Small intestine (tissue), 7 donors: ENCODE results near the gene STUM. TPM values are rescaled to one million over a fixed set of nuclear protein-coding genes. Genes with fewer than 3 reads are reported as not detected.
A peak's percentile ranks its signal among the peaks of the same experiment; 100 is the strongest.

ENCODE experiments used
- DNase-seq, 2 donors: peaks; one replicate each; pipeline versions ENCODE4 v3.0.0 to v3.0.0-alpha.2; 2013
- FAIRE-seq: peaks from 2 replicates; lab custom pipeline; 2012; peaks lifted over from hg19 to GRCh38; lab: Jason Lieb, UNC
- H3K27ac ChIP-seq, 3 donors: one replicate each; pipeline ENCODE4 v1.5.1; 2013; ENCODE audit warnings: low read length in 2 of 3, mild to moderate bottlenecking in 2 of 3, control low read depth in 1 of 3, inconsistent platforms in 1 of 3, low read depth in 1 of 3, moderate library complexity in 1 of 3
- H3K27me3 ChIP-seq, 3 donors: one replicate each; pipeline ENCODE4 v1.6.1; 2013; ENCODE audit warnings: low read length in 3 of 3, inconsistent platforms in 1 of 3; ENCODE audit not compliant: control insufficient read depth in 3 of 3, insufficient read depth in 3 of 3
- H3K36me3 ChIP-seq, 3 donors: one replicate each; pipeline ENCODE4 v1.6.1; 2013; ENCODE audit warnings: low read length in 3 of 3, inconsistent platforms in 1 of 3, low read depth in 1 of 3, mild to moderate bottlenecking in 1 of 3, moderate library complexity in 1 of 3; ENCODE audit not compliant: control insufficient read depth in 3 of 3, insufficient read depth in 2 of 3
- H3K4me1 ChIP-seq, 3 donors: one replicate each; pipeline ENCODE4 v1.6.1; 2013; ENCODE audit warnings: low read length in 2 of 3, inconsistent platforms in 1 of 3, low read depth in 1 of 3, mild to moderate bottlenecking in 1 of 3, moderate library complexity in 1 of 3; ENCODE audit not compliant: control insufficient read depth in 3 of 3, insufficient read depth in 2 of 3
- H3K4me3 ChIP-seq, 3 donors: one replicate each; pipeline ENCODE4 v1.5.1; 2013; ENCODE audit warnings: low read length in 3 of 3, control low read depth in 1 of 3, inconsistent platforms in 1 of 3, low read depth in 1 of 3, mild to moderate bottlenecking in 1 of 3, moderate library complexity in 1 of 3
- H3K9me3 ChIP-seq, 2 donors: one replicate each; pipeline ENCODE4 v1.6.1; 2013; ENCODE audit warnings: low read depth in 1 of 2, low read length in 1 of 2; ENCODE audit not compliant: control insufficient read depth in 2 of 2, insufficient read depth in 1 of 2
- WGBS, 3 donors: extraction: QIAGEN DNeasy Blood & Tissue Kit; methylation state at CpG; one replicate each; pipeline ENCODE4 v1.1.7; 2013; 5-methylcytosine and 5-hydroxymethylcytosine counted together
- polyA plus RNA-seq, 4 donors: library from polyadenylated mRNA; stranded (reverse) in 3 of 4; unstranded in 1 of 4; fragments of 200-250 nt in 3 of 4; fragments of 120-200 nt in 1 of 4; gene quantifications; one replicate each; pipeline versions ENCODE4 v1.2.1 to v1.2.3, GENCODE V29; 2013
- donor health status: healthy with polysubstance abuse.
- donor health status: control.
- donor health status: control.
- donor health status: Bipolar disorder and iron deficiency.
- donor health status: healthy.

The STUM gene
- polyA plus RNA-seq, 4 donors: under 0.01 to 9.6 (median 0.55) TPM

GRCh38 chr1:226619031-226619430 is 70.5 kb downstream of the STUM start:
- DNase-seq: no peak
- Histone ChIP-seq H3K27ac (no peak overlapping the region), H3K9me3 (peaks cover 0 to 4% of the 10 kb centered on the region in 2 donors), H3K36me3 (no peaks in the 10 kb centered on the region), H3K4me1 (no peaks in the 10 kb centered on the region), H3K4me3 (no peak overlapping the region), H3K27me3 (peaks cover 0 to 2% (median 0%) of the 10 kb centered on the region in 3 donors)
- FAIRE-seq: no peak
- 89 to 98% (median 92%) methylated on average over 7 of the region's 7 CpGs for WGBS, 3 donors

GRCh38 chr1:226622012-226622411 is 73.4 kb downstream of the STUM start:
- Histone ChIP-seq H3K4me1 (no peaks in the 10 kb centered on the region), H3K9me3 (peaks cover 0 to 23% of the 10 kb centered on the region in 2 donors), H3K4me3 (no peak overlapping the region), H3K27me3 (peaks cover 0 to 2% (median 0%) of the 10 kb centered on the region in 3 donors), H3K36me3 (no peaks in the 10 kb centered on the region), H3K27ac (no peak overlapping the region)
- no peak for FAIRE-seq
- DNase-seq: no peak

GRCh38 chr1:226624526-226624925 is 76.0 kb downstream of the STUM start:
- Histone ChIP-seq H3K27me3 (no peaks in the 10 kb centered on the region), H3K9me3 (peaks cover 0 to 28% of the 10 kb centered on the region in 2 donors), H3K4me1 (no peaks in the 10 kb centered on the region), H3K27ac (no peak overlapping the region), H3K4me3 (no peak overlapping the region), H3K36me3 (peaks cover 0 to 4% (median 0%) of the 10 kb centered on the region in 3 donors)
- FAIRE-seq (no peak), DNase-seq (no peak)
- WGBS, 3 donors: 92 to 97% (median 95%) methylated on average over 5 of the region's 5 CpGs

DNA sequence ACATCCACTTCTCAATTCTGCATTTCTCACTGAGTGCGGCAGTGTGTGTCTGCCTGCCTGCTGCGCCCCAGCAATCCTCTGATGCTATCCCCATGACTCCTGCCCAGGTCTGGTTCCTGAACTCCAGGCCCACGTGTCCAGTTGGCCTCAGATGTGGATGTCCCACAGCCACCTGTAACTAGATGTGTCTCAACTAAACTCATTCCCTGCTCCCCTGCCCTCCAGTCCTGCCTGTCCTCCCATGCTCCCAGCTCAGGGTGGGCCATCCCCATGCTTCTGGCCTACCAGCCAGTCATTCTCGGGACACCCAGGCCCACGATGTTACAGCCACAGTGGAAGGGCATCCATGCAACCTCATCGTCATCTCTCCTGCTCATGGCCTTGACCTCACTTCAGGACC is 76.8 kb downstream of the STUM start:
- no peak for FAIRE-seq
- Histone ChIP-seq H3K9me3 (peaks cover 0 to 28% of the 10 kb centered on the region in 2 donors), H3K36me3 (peaks cover 0 to 9% (median 0%) of the 10 kb centered on the region in 3 donors), H3K4me3 (no peak overlapping the region), H3K27me3 (no peaks in the 10 kb centered on the region), H3K27ac (no peak overlapping the region), H3K4me1 (no peaks in the 10 kb centered on the region)
- 89 to 95% (median 90%) methylated on average over 6 of the region's 6 CpGs for WGBS, 3 donors
- no peak for DNase-seq

DNA sequence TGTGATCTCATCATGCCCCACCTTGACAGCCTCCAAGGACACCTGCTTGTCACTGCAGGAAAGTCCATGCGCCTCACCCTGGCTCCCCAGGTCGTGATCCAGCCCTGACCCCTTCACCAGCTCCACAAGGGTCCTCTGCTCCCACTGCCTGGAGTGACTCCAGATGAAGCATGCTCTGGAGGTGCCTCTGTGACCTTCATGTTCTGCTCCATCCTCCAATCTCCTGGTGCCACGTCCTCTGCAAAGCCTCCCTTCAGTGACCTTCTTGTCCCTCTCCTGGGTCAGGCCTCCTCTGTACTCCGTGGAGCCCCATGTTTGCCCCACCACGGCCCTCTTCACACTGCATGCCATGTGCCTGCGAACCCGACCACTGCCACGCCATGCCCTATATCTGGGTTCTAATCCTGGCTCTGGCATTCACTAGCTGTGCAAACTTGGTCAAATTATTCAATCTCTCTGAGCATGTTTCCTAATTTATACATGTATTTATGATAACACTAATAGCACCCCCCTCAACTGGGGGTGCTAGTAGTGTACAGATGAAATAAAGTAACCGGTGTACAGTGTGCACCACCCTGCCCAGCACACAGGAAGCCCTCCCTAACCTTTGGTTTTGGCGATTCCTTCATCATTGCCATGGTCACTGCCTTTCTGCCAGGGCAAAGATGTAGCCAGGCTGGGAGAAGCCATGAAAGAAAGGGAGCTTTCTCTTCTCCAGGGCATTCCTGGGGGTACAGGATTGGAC is 77.4 kb downstream of the STUM start:
- FAIRE-seq (no peak), DNase-seq (no peak)
- Histone ChIP-seq H3K27me3 (no peaks in the 10 kb centered on the region), H3K4me1 (no peaks in the 10 kb centered on the region), H3K9me3 (peaks cover 0 to 28% of the 10 kb centered on the region in 2 donors), H3K4me3 (no peak overlapping the region), H3K36me3 (peaks cover 0 to 11% (median 0%) of the 10 kb centered on the region in 3 donors), H3K27ac (no peak overlapping the region)
- WGBS, 3 donors: 80 to 85% (median 80%) methylated on average over 10 of the region's 10 CpGs

- FAIRE-seq (no peak), DNase-seq (peak; percentile 14 to 35)
- H3K36me3 ChIP-seq: peaks cover 0 to 16% (median 0%) of the 10 kb centered on the region in 3 donors
- H3K27me3 ChIP-seq: no peaks in the 10 kb centered on the region
- H3K9me3 ChIP-seq: peaks cover 0 to 28% of the 10 kb centered on the region in 2 donors
- WGBS, 3 donors: 14 to 60% (median 42%) methylated on average over 11 of the region's 11 CpGs
- no peak overlapping the region for H3K27ac ChIP-seq
- H3K4me3 ChIP-seq: no peak overlapping the region
- no peaks in the 10 kb centered on the region for H3K4me1 ChIP-seq
These were observed 78.0 kb downstream of the STUM start for GRCh38 chr1:226626577-226626956.

- WGBS, 3 donors: 51 to 82% (median 60%) methylated on average over 6 of the region's 6 CpGs
- DNase-seq (peak; percentile 27 to 76), FAIRE-seq (no peak)
- H3K4me3 ChIP-seq: no peak overlapping the region
- peaks cover 0 to 27% of the 10 kb centered on the region in 2 donors for H3K9me3 ChIP-seq
- H3K36me3 ChIP-seq: peaks cover 0 to 20% (median 0%) of the 10 kb centered on the region in 3 donors
- H3K27ac ChIP-seq: no peak overlapping the region
- no peaks in the 10 kb centered on the region for H3K27me3 ChIP-seq
- H3K4me1 ChIP-seq: no peaks in the 10 kb centered on the region
These were observed 78.6 kb downstream of the STUM start for GRCh38 chr1:226627050-226627755.

- no peak overlapping the region for H3K4me3 ChIP-seq
- H3K4me1 ChIP-seq: no peaks in the 10 kb centered on the region
- 83 to 86% (median 84%) methylated on average over 11 of the region's 11 CpGs for WGBS, 3 donors
- peaks cover 0 to 24% of the 10 kb centered on the region in 2 donors for H3K9me3 ChIP-seq
- H3K27ac ChIP-seq: no peak overlapping the region
- no peaks in the 10 kb centered on the region for H3K27me3 ChIP-seq
- FAIRE-seq (no peak), DNase-seq (no peak)
- H3K36me3 ChIP-seq: peaks cover 0 to 24% (median 0%) of the 10 kb centered on the region in 3 donors
These were observed 79.5 kb downstream of the STUM start for GRCh38 chr1:226627924-226628611.
